Measurements from ENCODE around the gene ZNF710. TPM values are rescaled to one million over a fixed set of nuclear protein-coding genes. Genes with fewer than 3 reads are reported as not detected.

The ZNF710 gene
- total RNA-seq, 1 donor from 2014 or later = 26.9 TPM

- Mint-ChIP-seq H3K9me3 (ENCODE audit: unreplicated experiment) (peaks cover 6% of the 10 kb centered on the region), H3K27ac (ENCODE audit: unreplicated experiment) (no peak overlapping the region), H3K27me3 (ENCODE audit: low read depth, unreplicated experiment) (no peaks in the 10 kb centered on the region), H3K36me3 (ENCODE audit: low read depth, unreplicated experiment) (no peaks in the 10 kb centered on the region), H3K4me1 (ENCODE audit: low read depth, unreplicated experiment) (peaks cover 15% of the 10 kb centered on the region), H3K4me3 (ENCODE audit: unreplicated experiment) (no peak overlapping the region)
- no peak overlapping the region for H3K4me2 ChIP-seq (ENCODE audit: low read length)
- no peak for FAIRE-seq
- H3K79me2 ChIP-seq (ENCODE audit: insufficient read depth, low read length) = peaks cover 76% of the 10 kb centered on the region
- H3K9ac ChIP-seq (ENCODE audit: low read length) = no peak overlapping the region
- peaks cover 13% of the 10 kb centered on the region for H3K4me1 ChIP-seq (ENCODE audit: insufficient read depth, low read length)
- no peak for DNase-seq (ENCODE audit: low read depth)
- H4K20me1 ChIP-seq (ENCODE audit: insufficient read depth, low read length) = peaks cover 44% of the 10 kb centered on the region
- H2AFZ ChIP-seq (ENCODE audit: low read depth, low read length) = no peak overlapping the region
- no peak overlapping the region for H3K27ac ChIP-seq (ENCODE audit: low read depth, low read length)
- no peaks in the 10 kb centered on the region for H3K36me3 ChIP-seq (ENCODE audit: insufficient read depth, low read length)
- no peak for TF ChIP-seq EZH2 (IDR thresholded peaks at IDR 0.05; ENCODE audit: insufficient read depth, low read length)
- TF ChIP-seq CTCF (IDR thresholded peaks at IDR 0.05; ENCODE audit: insufficient read depth, low read depth, low read length) = no peak
- H3K9me3 ChIP-seq (ENCODE audit: insufficient read depth, low read depth, low read length) = peaks cover 5% of the 10 kb centered on the region
- no peak overlapping the region for H3K4me3 ChIP-seq (ENCODE audit: insufficient read depth, low read depth, low read length)
- H3K27me3 ChIP-seq (ENCODE audit: insufficient read depth, low read length) = no peaks in the 10 kb centered on the region
Observed at GRCh38 chr15:90009301-90010022, 8.3 kb downstream of the ZNF710 start.

- no peak overlapping the region for H3K4me3 ChIP-seq (ENCODE audit: insufficient read depth, low read depth, low read length)
- peaks cover 37% of the 10 kb centered on the region for H4K20me1 ChIP-seq (ENCODE audit: insufficient read depth, low read length)
- H2AFZ ChIP-seq (ENCODE audit: low read depth, low read length) = no peak overlapping the region
- Mint-ChIP-seq H3K4me1 (ENCODE audit: low read depth, unreplicated experiment) (peaks cover 2% of the 10 kb centered on the region), H3K4me3 (ENCODE audit: unreplicated experiment) (no peak overlapping the region), H3K36me3 (ENCODE audit: low read depth, unreplicated experiment) (no peaks in the 10 kb centered on the region), H3K9me3 (ENCODE audit: unreplicated experiment) (peaks cover 6% of the 10 kb centered on the region), H3K27ac (ENCODE audit: unreplicated experiment) (no peak overlapping the region), H3K27me3 (ENCODE audit: low read depth, unreplicated experiment) (no peaks in the 10 kb centered on the region)
- H3K36me3 ChIP-seq (ENCODE audit: insufficient read depth, low read length) = no peaks in the 10 kb centered on the region
- FAIRE-seq (no peak), DNase-seq (ENCODE audit: low read depth) (no peak)
- no peak overlapping the region for H3K4me2 ChIP-seq (ENCODE audit: low read length)
- H3K27ac ChIP-seq (ENCODE audit: low read depth, low read length) = no peak overlapping the region
- H3K79me2 ChIP-seq (ENCODE audit: insufficient read depth, low read length) = peaks cover 73% of the 10 kb centered on the region
- no peak overlapping the region for H3K9ac ChIP-seq (ENCODE audit: low read length)
- no peaks in the 10 kb centered on the region for H3K27me3 ChIP-seq (ENCODE audit: insufficient read depth, low read length)
- no peaks in the 10 kb centered on the region for H3K4me1 ChIP-seq (ENCODE audit: insufficient read depth, low read length)
- TF ChIP-seq EZH2 (IDR thresholded peaks at IDR 0.05; ENCODE audit: insufficient read depth, low read length) = no peak
- TF ChIP-seq CTCF (IDR thresholded peaks at IDR 0.05; ENCODE audit: insufficient read depth, low read depth, low read length) = no peak
- H3K9me3 ChIP-seq (ENCODE audit: insufficient read depth, low read depth, low read length) = peaks cover 5% of the 10 kb centered on the region
Observed at GRCh38 chr15:90011705-90012104, 10.6 kb downstream of the ZNF710 start.

GRCh38 chr15:90013503-90013937, 12.4 kb downstream of the ZNF710 start:
- H3K27me3 Mint-ChIP-seq (ENCODE audit: low read depth, unreplicated experiment) = no peaks in the 10 kb centered on the region
- H3K4me3 ChIP-seq (ENCODE audit: insufficient read depth, low read depth, low read length) = no peak overlapping the region
- H3K36me3 Mint-ChIP-seq (ENCODE audit: low read depth, unreplicated experiment) = peaks cover 4% of the 10 kb centered on the region
- no peaks in the 10 kb centered on the region for H3K4me1 Mint-ChIP-seq (ENCODE audit: low read depth, unreplicated experiment)
- FAIRE-seq = no peak
- no peak overlapping the region for H3K27ac Mint-ChIP-seq (ENCODE audit: unreplicated experiment)
- H4K20me1 ChIP-seq (ENCODE audit: insufficient read depth, low read length) = peaks cover 34% of the 10 kb centered on the region
- H3K9me3 ChIP-seq (ENCODE audit: insufficient read depth, low read depth, low read length) = peaks cover 5% of the 10 kb centered on the region
- TF ChIP-seq CTCF (IDR thresholded peaks at IDR 0.05; ENCODE audit: insufficient read depth, low read depth, low read length) (no peak), EZH2 (IDR thresholded peaks at IDR 0.05; ENCODE audit: insufficient read depth, low read length) (no peak)
- H3K9me3 Mint-ChIP-seq (ENCODE audit: unreplicated experiment) = peaks cover 6% of the 10 kb centered on the region
- H3K4me1 ChIP-seq (ENCODE audit: insufficient read depth, low read length) = no peaks in the 10 kb centered on the region
- no peak overlapping the region for H2AFZ ChIP-seq (ENCODE audit: low read depth, low read length)
- no peak overlapping the region for H3K27ac ChIP-seq (ENCODE audit: low read depth, low read length)
- no peaks in the 10 kb centered on the region for H3K36me3 ChIP-seq (ENCODE audit: insufficient read depth, low read length)
- H3K27me3 ChIP-seq (ENCODE audit: insufficient read depth, low read length) = no peaks in the 10 kb centered on the region
- no peak overlapping the region for H3K4me3 Mint-ChIP-seq (ENCODE audit: unreplicated experiment)
- no peak for DNase-seq (ENCODE audit: low read depth)
- H3K9ac ChIP-seq (ENCODE audit: low read length) = no peak overlapping the region
- H3K79me2 ChIP-seq (ENCODE audit: insufficient read depth, low read length) = peaks cover 74% of the 10 kb centered on the region
- H3K4me2 ChIP-seq (ENCODE audit: low read length) = no peak overlapping the region
